ENCODE measurements around the gene NOP58. TPM values are rescaled to one million over a fixed set of nuclear protein-coding genes. Genes with fewer than 3 reads are reported as not detected.

NOP58 gene
- total and polyA plus RNA-seq, 2 of the 8 experiments (the other 6 are each of a cell fraction or from before 2014, with no cell fraction given), result 41.5 to 133 TPM

DNA sequence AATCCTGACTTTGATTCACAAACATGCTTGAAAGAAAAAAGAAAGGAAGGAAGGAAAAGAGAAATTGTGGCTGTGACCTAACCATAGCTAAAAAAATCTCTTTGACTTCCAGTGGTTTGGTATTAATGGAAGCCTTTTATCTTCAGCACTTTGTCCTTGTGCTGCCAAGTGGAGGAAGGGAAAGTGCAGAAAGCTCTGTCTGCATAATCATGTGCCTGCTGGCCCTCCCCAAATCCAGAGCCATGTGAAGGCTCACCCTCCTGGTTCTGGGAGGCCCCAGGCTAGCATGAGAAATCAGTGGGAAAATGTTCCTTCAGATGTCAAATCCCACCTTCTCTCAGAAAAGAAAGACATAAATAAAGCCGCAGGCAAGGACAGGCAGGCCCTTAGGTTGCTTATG is 62.3 kb downstream of the NOP58 start:
- Histone ChIP-seq H4K8ac (ENCODE audit: extremely low read depth, insufficient read depth, low read length) (no peak overlapping the region), H3K79me2 (ENCODE audit: control insufficient read depth in 1 of 2, insufficient read depth in 2 of 2, low read length in 2 of 2) (no peaks in the 10 kb centered on the region), H3K14ac (ENCODE audit: insufficient read length) (no peak overlapping the region), H3K56ac (replicated peaks; ENCODE audit: insufficient read length, low read depth, low read length) (no peak overlapping the region), H4K91ac (replicated peaks; ENCODE audit: insufficient read length, low read length) (no peak overlapping the region), H3K79me1 (ENCODE audit: low read depth, low read length) (no peaks in the 10 kb centered on the region), H2BK120ac (replicated peaks; ENCODE audit: low read depth, low read length) (no peak overlapping the region), H3K4ac (replicated peaks; ENCODE audit: insufficient read length, low read depth, low read length) (no peak overlapping the region), H2AFZ (ENCODE audit: low read length) (peak overlapping the region; percentile 47), H3K18ac (ENCODE audit: extremely low read depth, low read length) (no peak overlapping the region), H3K4me3 (ENCODE audit: extremely low read depth in 1 of 4, insufficient read depth in 2 of 4, low read depth in 3 of 4, low read length in 4 of 4) (no peak overlapping the region), H3K27ac (ENCODE audit: low read depth, low read length) (no peak overlapping the region), H3K27me3 (replicated peaks in 1 of 4; ENCODE audit: control insufficient read depth in 3 of 4, extremely low read depth in 1 of 4, insufficient read depth in 3 of 4, low read length in 3 of 4) (no peaks in the 10 kb centered on the region), H2AK5ac (ENCODE audit: low read depth, low read length) (no peak overlapping the region), H3K23ac (ENCODE audit: insufficient read length) (no peak overlapping the region), H2BK5ac (ENCODE audit: low read depth, low read length) (no peak overlapping the region), H4K5ac (ENCODE audit: insufficient read length, low read depth, low read length) (no peak overlapping the region), H3K9ac (replicated peaks in 1 of 4; ENCODE audit: extremely low read depth in 1 of 4, low read depth in 3 of 4, low read length in 3 of 4) (no peak overlapping the region), H3K36me3 (ENCODE audit: control insufficient read depth in 2 of 4, insufficient read depth in 4 of 4, low read length in 3 of 4) (no peaks in the 10 kb centered on the region), H2BK12ac (ENCODE audit: low read depth, low read length) (no peak overlapping the region), H2BK15ac (ENCODE audit: low read length) (no peak overlapping the region), H4K20me1 (replicated peaks in 1 of 2; ENCODE audit: control insufficient read depth in 1 of 2, insufficient read depth in 2 of 2, low read length in 2 of 2) (no peaks in the 10 kb centered on the region), H3K4me1 (replicated peaks in 1 of 4; ENCODE audit: control insufficient read depth in 3 of 4, insufficient read depth in 4 of 4, low read length in 3 of 4) (peaks cover 3 to 5% (median 5%) of the 10 kb centered on the region in 4 experiments; a peak in 4 of 7 replicates), H3K9me3 (ENCODE audit: insufficient read depth in 2 of 2, low read depth in 1 of 2, low read length in 1 of 2) (no peaks in the 10 kb centered on the region), H3K4me2 (ENCODE audit: insufficient read depth in 1 of 2, low read depth in 2 of 2, low read length in 2 of 2) (no peak overlapping the region), H3K23me2 (ENCODE audit: low read depth, low read length) (no peaks in the 10 kb centered on the region), H2BK20ac (ENCODE audit: low read length) (no peak overlapping the region)
- ChIA-PET POLR2A (ENCODE audit: partially characterized antibody) (no interaction called here), CTCF (ENCODE audit: partially characterized antibody) (no interaction called here)
- no peak for TF ChIP-seq SP1 (IDR thresholded peaks at IDR 0.05; ENCODE audit: low read depth, low read length)
- TF ChIP-seq HDAC2 (IDR thresholded peaks at IDR 0.05; ENCODE audit: borderline replicate concordance in 1 of 2, low read depth in 2 of 2, low read length in 2 of 2), result no peak
- TF ChIP-seq SIRT6 (IDR thresholded peaks at IDR 0.05; ENCODE audit: low read length), result no peak
- no peak for TF ChIP-seq CHD1 (IDR thresholded peaks at IDR 0.05; ENCODE audit: low read depth, low read length)
- TF ChIP-seq BACH1 (IDR thresholded peaks at IDR 0.05; ENCODE audit: low read length), result no peak
- no peak for TF ChIP-seq GABPA (IDR thresholded peaks at IDR 0.05; ENCODE audit: borderline replicate concordance, insufficient read depth, low read length)
- no peak for TF ChIP-seq RFX5 (IDR thresholded peaks at IDR 0.05; ENCODE audit: borderline replicate concordance, low read depth, low read length)
- TF ChIP-seq NRF1 (IDR thresholded peaks at IDR 0.05; ENCODE audit: low read depth, low read length), result no peak
- TF ChIP-seq, protein P1, sequence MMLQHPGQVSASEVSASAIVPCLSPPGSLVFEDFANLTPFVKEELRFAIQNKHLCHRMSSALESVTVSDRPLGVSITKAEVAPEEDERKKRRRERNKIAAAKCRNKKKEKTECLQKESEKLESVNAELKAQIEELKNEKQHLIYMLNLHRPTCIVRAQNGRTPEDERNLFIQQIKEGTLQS (IDR thresholded peaks at IDR 0.05; ENCODE audit: insufficient read depth, low read depth, low read length), result no peak
- TF ChIP-seq RAD21 (IDR thresholded peaks at IDR 0.05 in 1 of 2, conservative IDR thresholded peaks at IDR 0.05 in 1 of 2; ENCODE audit: low read depth in 2 of 2, low read length in 2 of 2), result no peak
- TF ChIP-seq, protein P2, sequence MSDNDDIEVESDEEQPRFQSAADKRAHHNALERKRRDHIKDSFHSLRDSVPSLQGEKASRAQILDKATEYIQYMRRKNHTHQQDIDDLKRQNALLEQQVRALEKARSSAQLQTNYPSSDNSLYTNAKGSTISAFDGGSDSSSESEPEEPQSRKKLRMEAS (IDR thresholded peaks at IDR 0.05), result no peak
- TF ChIP-seq TEAD4 (IDR thresholded peaks at IDR 0.05; ENCODE audit: low read depth, low read length), result no peak
- TF ChIP-seq JUND (IDR thresholded peaks at IDR 0.05; ENCODE audit: low read length), result no peak
- no peak for TF ChIP-seq RXRA (IDR thresholded peaks at IDR 0.05; ENCODE audit: insufficient read depth, low read depth, low read length)
- 87% methylated on average over 1 of the region's 1 CpG; no CpG with 5 or more reads in 1 of the 2 experiments for WGBS, 2 experiments (ENCODE audit: extremely low coverage in 1 of 2, insufficient coverage in 1 of 2, insufficient read length in 1 of 2, insufficient replicate concordance in 2 of 2, low coverage in 1 of 2, low lambda C conversion rate in 2 of 2, missing lambda C conversion rate in 1 of 2)
- FAIRE-seq, result no peak
- no peak for DNase-seq (ENCODE audit: low read depth in 1 of 2, low spot score in 2 of 2)

Data from H1 (cell line).